Measurements from ENCODE around the gene PKP3.

- TF ChIP-seq TAF1 (IDR thresholded peaks at IDR 0.05; ENCODE audit: borderline replicate concordance, insufficient read depth, low read length) (no peak), SIN3A (IDR thresholded peaks at IDR 0.05; ENCODE audit: borderline replicate concordance, insufficient read depth, low read length) (no peak), POLR2AphosphoS5 (IDR thresholded peaks at IDR 0.05; ENCODE audit: low read depth, low read length) (no peak)
- TF ChIP-seq, protein P1, sequence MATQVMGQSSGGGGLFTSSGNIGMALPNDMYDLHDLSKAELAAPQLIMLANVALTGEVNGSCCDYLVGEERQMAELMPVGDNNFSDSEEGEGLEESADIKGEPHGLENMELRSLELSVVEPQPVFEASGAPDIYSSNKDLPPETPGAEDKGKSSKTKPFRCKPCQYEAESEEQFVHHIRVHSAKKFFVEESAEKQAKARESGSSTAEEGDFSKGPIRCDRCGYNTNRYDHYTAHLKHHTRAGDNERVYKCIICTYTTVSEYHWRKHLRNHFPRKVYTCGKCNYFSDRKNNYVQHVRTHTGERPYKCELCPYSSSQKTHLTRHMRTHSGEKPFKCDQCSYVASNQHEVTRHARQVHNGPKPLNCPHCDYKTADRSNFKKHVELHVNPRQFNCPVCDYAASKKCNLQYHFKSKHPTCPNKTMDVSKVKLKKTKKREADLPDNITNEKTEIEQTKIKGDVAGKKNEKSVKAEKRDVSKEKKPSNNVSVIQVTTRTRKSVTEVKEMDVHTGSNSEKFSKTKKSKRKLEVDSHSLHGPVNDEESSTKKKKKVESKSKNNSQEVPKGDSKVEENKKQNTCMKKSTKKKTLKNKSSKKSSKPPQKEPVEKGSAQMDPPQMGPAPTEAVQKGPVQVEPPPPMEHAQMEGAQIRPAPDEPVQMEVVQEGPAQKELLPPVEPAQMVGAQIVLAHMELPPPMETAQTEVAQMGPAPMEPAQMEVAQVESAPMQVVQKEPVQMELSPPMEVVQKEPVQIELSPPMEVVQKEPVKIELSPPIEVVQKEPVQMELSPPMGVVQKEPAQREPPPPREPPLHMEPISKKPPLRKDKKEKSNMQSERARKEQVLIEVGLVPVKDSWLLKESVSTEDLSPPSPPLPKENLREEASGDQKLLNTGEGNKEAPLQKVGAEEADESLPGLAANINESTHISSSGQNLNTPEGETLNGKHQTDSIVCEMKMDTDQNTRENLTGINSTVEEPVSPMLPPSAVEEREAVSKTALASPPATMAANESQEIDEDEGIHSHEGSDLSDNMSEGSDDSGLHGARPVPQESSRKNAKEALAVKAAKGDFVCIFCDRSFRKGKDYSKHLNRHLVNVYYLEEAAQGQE (IDR thresholded peaks at IDR 0.05; ENCODE audit: insufficient read depth in 1 of 2, low read depth in 2 of 2, low read length in 2 of 2), result no peak
Observed at GRCh38 chr11:372809-373715, 20.9 kb upstream of the PKP3 start.
